K562 (cell line): ENCODE data around the gene CAPN8. TPM values are rescaled to one million over a fixed set of nuclear protein-coding genes. Genes with fewer than 3 reads are reported as not detected.

Experiments
- CHD4 ChIP-seq: fragments of 200-600 bp; sonication (generic); IDR thresholded peaks from 3 replicates; pipeline ENCODE4 v1.6.1; 2012; ENCODE audit warnings: low read depth, mild to moderate bottlenecking, mixed read lengths, low read length, inconsistent platforms; ENCODE audit not compliant: insufficient read depth, insufficient replicate concordance, poor library complexity, severe bottlenecking
- CTBP1 ChIP-seq: fragments of 450-650 bp; IDR thresholded peaks from 2 replicates; pipeline ENCODE4 v1.6.1; 2016; ENCODE audit warnings: borderline replicate concordance
- GTF2A2 ChIP-seq: IDR thresholded peaks from 2 replicates; pipeline ENCODE4 v1.6.1; 2016; ENCODE audit warnings: mild to moderate bottlenecking, missing genetic modification characterization, missing compliant biosample characterization
- HDAC1 ChIP-seq, 2 experiments: fragments of 450-650 bp; IDR thresholded peaks; 2 replicates each; pipeline ENCODE4 v1.6.1; 2016 to 2017; ENCODE audit warnings: inconsistent platforms in 1 of 2, mild to moderate bottlenecking in 1 of 2, moderate library complexity in 1 of 2
- HMG20B ChIP-seq: fragments of 250-450 bp; sonication (Bioruptor Pico); IDR thresholded peaks from 2 replicates; pipeline ENCODE4 v1.5.0; 2021; ENCODE audit warnings: mild to moderate bottlenecking
- KDM2B ChIP-seq: fragments of 250-450 bp; sonication (Bioruptor Pico); IDR thresholded peaks from 2 replicates; pipeline ENCODE4 v1.8.0; 2021; ENCODE audit warnings: mild to moderate bottlenecking, moderate library complexity
- MAZ ChIP-seq, 2 experiments: fragments of 450-650 bp in 1 of 2; sonication (generic) in 1 of 2; formaldehyde crosslinking; IDR thresholded peaks in 1 of 2; conservative IDR thresholded peaks in 1 of 2; 2 replicates each; pipeline versions ENCODE4 v1.4.0 to v1.5.0; 2020; ENCODE audit warnings: mild to moderate bottlenecking in 1 of 2, missing genetic modification reagents in 1 of 2
- MCM3 ChIP-seq: fragments of 450-650 bp; IDR thresholded peaks from 2 replicates; pipeline ENCODE4 v1.6.1; 2016
- MCM7 ChIP-seq, 2 experiments: fragments of 450-650 bp; IDR thresholded peaks; 2 replicates each; pipeline ENCODE4 v1.6.1; 2016 to 2018
- MYNN ChIP-seq, 2 experiments: sonication (generic); formaldehyde crosslinking in 1 of 2; IDR thresholded peaks; 2 replicates each; pipeline versions ENCODE4 v1.5.0 to v1.6.1; 2016 to 2020; ENCODE audit warnings: antibody characterized with exemption in 1 of 2, missing genetic modification reagents in 1 of 2
- NFXL1 ChIP-seq: fragments of 450-650 bp; formaldehyde crosslinking; IDR thresholded peaks from 2 replicates; pipeline ENCODE4 v1.4.0; 2021; ENCODE audit warnings: mild to moderate bottlenecking
- NR2C2 ChIP-seq, 2 experiments: fragments of 200-800 bp in 1 of 2; sonication (Bioruptor generic) in 1 of 2; sonication (generic) in 1 of 2; formaldehyde crosslinking in 1 of 2; IDR thresholded peaks; 2 replicates each; pipeline versions ENCODE4 v1.6.1 to v1.8.0; 2016 to 2022; ENCODE audit warnings: mild to moderate bottlenecking in 1 of 2, missing compliant biosample characterization in 1 of 2, missing genetic modification characterization in 1 of 2, missing genetic modification reagents in 1 of 2
- NRF1 ChIP-seq, 2 experiments: fragments of 450-650 bp; IDR thresholded peaks in 1 of 2; conservative IDR thresholded peaks in 1 of 2; 2 replicates each; pipeline ENCODE4 v1.6.1; 2014; ENCODE audit warnings: mild to moderate bottlenecking in 2 of 2
- PML ChIP-seq: IDR thresholded peaks from 2 replicates; pipeline ENCODE4 v1.6.1; 2012; ENCODE audit warnings: low read length, inconsistent platforms
- PYGO2 ChIP-seq: fragments of 450-650 bp; IDR thresholded peaks from 2 replicates; pipeline ENCODE4 v1.6.1; 2016; ENCODE audit warnings: mild to moderate bottlenecking, missing genetic modification characterization, moderate library complexity, missing compliant biosample characterization
- RCOR1 ChIP-seq, 2 experiments: IDR thresholded peaks; 2 replicates each; pipeline ENCODE4 v1.6.1; 2012; ENCODE audit warnings: low read depth in 2 of 2, low read length in 2 of 2, borderline replicate concordance in 1 of 2, improper control_type of control experiment in 1 of 2
- SIN3B ChIP-seq: fragments of 450-650 bp; IDR thresholded peaks from 2 replicates; pipeline ENCODE4 v1.6.1; 2017; ENCODE audit warnings: low read depth, mild to moderate bottlenecking, moderate library complexity
- TFAP4 ChIP-seq: sonication (generic); formaldehyde crosslinking; IDR thresholded peaks from 2 replicates; pipeline ENCODE4 v1.8.0; 2022; ENCODE audit warnings: missing genetic modification reagents, mild to moderate bottlenecking, moderate library complexity, borderline replicate concordance
- YBX1 ChIP-seq: fragments of 450-650 bp; IDR thresholded peaks from 2 replicates; pipeline ENCODE4 v1.7.1; 2016; ENCODE audit warnings: mild to moderate bottlenecking
- ZC3H8 ChIP-seq: fragments of 450-650 bp; IDR thresholded peaks from 2 replicates; pipeline ENCODE4 v1.6.1; 2017
- ZFPM2 ChIP-seq: fragments of 250-450 bp; sonication (Bioruptor Pico); IDR thresholded peaks from 2 replicates; pipeline ENCODE4 v1.5.1; 2022; ENCODE audit warnings: mild to moderate bottlenecking
- ZNF12 ChIP-seq: sonication (generic); formaldehyde crosslinking; IDR thresholded peaks from 2 replicates; pipeline ENCODE4 v1.4.0; 2020; ENCODE audit warnings: mild to moderate bottlenecking, missing genetic modification reagents
- ZNF146 ChIP-seq: IDR thresholded peaks from one replicate; pipeline ENCODE4 v1.6.1; 2018; ENCODE audit warnings: missing compliant biosample characterization; ENCODE audit not compliant: unreplicated experiment
- ZNF324 ChIP-seq: fragments of 250-450 bp; sonication (Bioruptor Pico); IDR thresholded peaks from 2 replicates; pipeline ENCODE4 v1.4.0; 2020; ENCODE audit warnings: mild to moderate bottlenecking
- polyA plus RNA-seq, 8 experiments: library from polyadenylated mRNA; depleted of rRNA in 4 of 8; stranded (reverse) in 5 of 8; unstranded in 3 of 8; fragments of >200 nt; fragmentation: Nextera tagmentation in 2 of 8; fragmentation: Illumina TruSeq in 1 of 8; extraction: Ambion mirVana in 2 of 8; extraction: Trizol in 1 of 8; gene quantifications; 2 replicates each; pipeline versions ENCODE4 v1.2.1 to v1.2.3, GENCODE V29; 2011 to 2014; ENCODE audit warnings: inconsistent platforms in 1 of 8, missing spikeins in 1 of 8
- total RNA-seq, 7 experiments: library from RNA; depleted of rRNA in 6 of 7; stranded (reverse); fragments of >200 nt in 6 of 7; fragmentation: Illumina TruSeq in 2 of 7; extraction: Trizol in 2 of 7; gene quantifications; 2 replicates each; pipeline versions ENCODE4 v1.2.1 to v1.2.3, GENCODE V29; 2011 to 2021; ENCODE audit warnings: low replicate concordance in 1 of 7
- TF ChIP-seq, protein P1 (sequence below), 2 experiments: IDR thresholded peaks; 2 replicates each; pipeline ENCODE4 v1.6.1; 2012; ENCODE audit warnings: improper control_type of control experiment in 2 of 2, low read depth in 2 of 2, low read length in 2 of 2, borderline replicate concordance in 1 of 2

Gene CAPN8
- total and polyA plus RNA-seq, 9 of the 15 experiments (the other 6 are each of a cell fraction or from before 2014, with no cell fraction given) = 0.06 TPM; not detected in 8

DNA sequence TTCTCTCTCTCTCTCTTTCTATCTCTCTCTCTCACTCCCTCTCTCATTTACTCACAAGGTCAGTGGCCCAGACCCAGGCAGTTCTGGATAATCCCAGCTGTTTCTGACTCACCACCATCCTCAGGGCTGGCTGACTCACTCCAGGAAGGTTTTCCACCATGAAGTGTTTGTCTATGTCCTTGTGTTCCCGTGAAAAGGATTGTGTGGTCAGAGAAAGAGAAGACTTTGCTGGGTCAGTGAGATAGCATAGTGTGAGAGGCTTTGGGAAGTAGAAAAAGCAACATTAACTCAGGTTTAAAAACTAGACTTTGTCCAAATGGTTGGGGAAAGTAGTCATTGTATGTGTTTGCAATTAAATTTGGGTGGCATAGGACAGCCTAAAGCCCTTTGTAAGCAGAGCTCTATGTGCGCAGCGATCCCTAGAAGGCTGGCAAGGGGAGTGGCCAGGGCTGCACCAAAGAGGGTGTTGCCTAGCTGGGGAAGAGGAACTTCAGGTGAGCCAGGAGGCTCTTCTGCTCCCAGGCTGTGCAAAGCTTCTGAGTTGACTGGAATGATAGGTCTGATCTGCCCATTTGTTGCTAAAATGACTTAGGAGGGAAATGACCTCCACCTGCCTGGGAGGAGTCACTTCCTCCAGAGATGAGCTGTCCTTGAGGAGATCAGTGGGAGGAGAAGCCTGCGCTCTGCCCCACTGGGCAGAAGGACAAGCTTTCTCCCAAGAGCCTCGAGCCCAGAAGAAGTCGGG lies 41.9 kb upstream of the CAPN8 start (continued):
- TF ChIP-seq, protein P1, sequence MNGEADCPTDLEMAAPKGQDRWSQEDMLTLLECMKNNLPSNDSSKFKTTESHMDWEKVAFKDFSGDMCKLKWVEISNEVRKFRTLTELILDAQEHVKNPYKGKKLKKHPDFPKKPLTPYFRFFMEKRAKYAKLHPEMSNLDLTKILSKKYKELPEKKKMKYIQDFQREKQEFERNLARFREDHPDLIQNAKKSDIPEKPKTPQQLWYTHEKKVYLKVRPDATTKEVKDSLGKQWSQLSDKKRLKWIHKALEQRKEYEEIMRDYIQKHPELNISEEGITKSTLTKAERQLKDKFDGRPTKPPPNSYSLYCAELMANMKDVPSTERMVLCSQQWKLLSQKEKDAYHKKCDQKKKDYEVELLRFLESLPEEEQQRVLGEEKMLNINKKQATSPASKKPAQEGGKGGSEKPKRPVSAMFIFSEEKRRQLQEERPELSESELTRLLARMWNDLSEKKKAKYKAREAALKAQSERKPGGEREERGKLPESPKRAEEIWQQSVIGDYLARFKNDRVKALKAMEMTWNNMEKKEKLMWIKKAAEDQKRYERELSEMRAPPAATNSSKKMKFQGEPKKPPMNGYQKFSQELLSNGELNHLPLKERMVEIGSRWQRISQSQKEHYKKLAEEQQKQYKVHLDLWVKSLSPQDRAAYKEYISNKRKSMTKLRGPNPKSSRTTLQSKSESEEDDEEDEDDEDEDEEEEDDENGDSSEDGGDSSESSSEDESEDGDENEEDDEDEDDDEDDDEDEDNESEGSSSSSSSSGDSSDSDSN (IDR thresholded peaks at IDR 0.05; ENCODE audit: borderline replicate concordance in 1 of 2, low read depth in 2 of 2, low read length in 2 of 2) = peak in 1 of 2 experiments; percentile 20; a peak in 1 of 4 replicates
- TF ChIP-seq SIN3B (peak; percentile 8; the same call in 1 of the 2 replicates), MCM7 (IDR thresholded peaks at IDR 0.05) (no peak), KDM2B (no peak), NRF1 (conservative IDR thresholded peaks at IDR 0.05 in 1 of 2, IDR thresholded peaks at IDR 0.05 in 1 of 2) (peak; percentile 45 to 57), CTBP1 (peak; percentile 41; the same call in 1 of the 2 replicates), YBX1 (no peak), RCOR1 (IDR thresholded peaks at IDR 0.05; ENCODE audit: borderline replicate concordance in 1 of 2, low read depth in 2 of 2, low read length in 2 of 2) (peak in 1 of 2 experiments; percentile 49; a peak in 1 of 4 replicates), NR2C2 (CRISPR knock-in tag; IDR thresholded peaks at IDR 0.05) (no peak), NR2C2 (tag; IDR thresholded peaks at IDR 0.05) (no peak; the same call in 1 of the 2 replicates), PYGO2 (tag) (no peak), ZNF12 (CRISPR knock-in tag) (no peak), MAZ (CRISPR knock-in tag; conservative IDR thresholded peaks at IDR 0.05 in 1 of 2, IDR thresholded peaks at IDR 0.05 in 1 of 2) (0 out of 4 replicates have a peak, but pooled peaks of 1 of the 2 experiments have one; percentile 27), CHD4 (no peak), ZNF324 (CRISPR knock-in tag) (no peak), MYNN (IDR thresholded peaks at IDR 0.05) (0 out of 2 replicates have a peak, but pooled peaks have one; percentile 29), MYNN (CRISPR knock-in tag; IDR thresholded peaks at IDR 0.05) (no peak), NFXL1 (CRISPR knock-in tag) (no peak), HDAC1 (IDR thresholded peaks at IDR 0.05) (peak in 1 of 2 experiments; percentile 89; a peak in 2 of 4 replicates), TFAP4 (peak; percentile 96), PML (peak; percentile 30; the same call in 1 of the 2 replicates), HMG20B (CRISPR knock-in tag) (no peak), GTF2A2 (tag) (no peak), ZC3H8 (no peak; the same call in 1 of the 2 replicates), ZNF146 (no peak), MCM3 (no peak), ZFPM2 (CRISPR knock-in tag) (no peak)
